ENCODE results near the gene RALGAPA1. TPM values are rescaled to one million over a fixed set of nuclear protein-coding genes. Genes with fewer than 3 reads are reported as not detected.

The RALGAPA1 gene
- total RNA-seq, 1 experiment from 2014 or later, result 15.9 TPM

Other genes with a start within 250 kb of the RALGAPA1 start
- gene BRMS1L, start 17.0 kb upstream of the RALGAPA1 start, total RNA-seq (2014; rRNA removed; shearing (Covaris generic)), result 4.1 and 5.1 TPM in 2 replicates

Data from A172 (cell line).